GM12864 (cell line): Measurements from ENCODE around the gene CMTR1.

ENCODE experiments used
- DNase-seq: peaks from one replicate; pipeline ENCODE4 v3.0.0-alpha.2; 2011; ENCODE audit warnings: low read depth
- H3K4me3 ChIP-seq: 2 replicates; pipeline ENCODE4 v1.5.1; 2011; ENCODE audit warnings: mild to moderate bottlenecking, low read depth, low read length, control low read depth
- TF ChIP-seq, protein P1 (sequence below): IDR thresholded peaks from 2 replicates; pipeline ENCODE4 v1.5.1; 2011; ENCODE audit warnings: low read depth, mild to moderate bottlenecking, moderate library complexity, low read length, control low read depth, inconsistent platforms; ENCODE audit errors: missing control alignments

Gene CMTR1

DNA sequence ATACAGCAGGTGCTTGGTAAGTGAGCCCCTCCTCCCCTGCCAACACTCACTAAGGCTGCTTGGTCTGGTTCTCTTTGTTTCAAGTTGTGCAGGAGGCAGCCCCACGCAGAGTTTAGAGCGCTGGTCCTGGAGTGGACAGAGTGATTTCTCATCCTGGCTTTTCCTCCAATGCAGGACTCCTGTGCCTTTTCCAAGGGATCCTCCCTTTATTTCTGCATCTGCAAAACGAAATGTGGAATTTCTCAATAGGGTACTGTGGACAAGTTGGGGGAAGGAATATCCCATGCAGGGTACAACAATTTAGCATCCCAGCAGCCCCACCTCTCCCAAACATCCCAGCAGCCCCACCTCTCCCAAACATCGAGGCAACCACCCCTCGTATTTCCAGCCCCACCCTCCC lies 97.3 kb downstream of the CMTR1 start:
- TF ChIP-seq, protein P1, sequence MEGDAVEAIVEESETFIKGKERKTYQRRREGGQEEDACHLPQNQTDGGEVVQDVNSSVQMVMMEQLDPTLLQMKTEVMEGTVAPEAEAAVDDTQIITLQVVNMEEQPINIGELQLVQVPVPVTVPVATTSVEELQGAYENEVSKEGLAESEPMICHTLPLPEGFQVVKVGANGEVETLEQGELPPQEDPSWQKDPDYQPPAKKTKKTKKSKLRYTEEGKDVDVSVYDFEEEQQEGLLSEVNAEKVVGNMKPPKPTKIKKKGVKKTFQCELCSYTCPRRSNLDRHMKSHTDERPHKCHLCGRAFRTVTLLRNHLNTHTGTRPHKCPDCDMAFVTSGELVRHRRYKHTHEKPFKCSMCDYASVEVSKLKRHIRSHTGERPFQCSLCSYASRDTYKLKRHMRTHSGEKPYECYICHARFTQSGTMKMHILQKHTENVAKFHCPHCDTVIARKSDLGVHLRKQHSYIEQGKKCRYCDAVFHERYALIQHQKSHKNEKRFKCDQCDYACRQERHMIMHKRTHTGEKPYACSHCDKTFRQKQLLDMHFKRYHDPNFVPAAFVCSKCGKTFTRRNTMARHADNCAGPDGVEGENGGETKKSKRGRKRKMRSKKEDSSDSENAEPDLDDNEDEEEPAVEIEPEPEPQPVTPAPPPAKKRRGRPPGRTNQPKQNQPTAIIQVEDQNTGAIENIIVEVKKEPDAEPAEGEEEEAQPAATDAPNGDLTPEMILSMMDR = no peak
- no peak overlapping the region for H3K4me3 ChIP-seq
- no peak for DNase-seq

DNA sequence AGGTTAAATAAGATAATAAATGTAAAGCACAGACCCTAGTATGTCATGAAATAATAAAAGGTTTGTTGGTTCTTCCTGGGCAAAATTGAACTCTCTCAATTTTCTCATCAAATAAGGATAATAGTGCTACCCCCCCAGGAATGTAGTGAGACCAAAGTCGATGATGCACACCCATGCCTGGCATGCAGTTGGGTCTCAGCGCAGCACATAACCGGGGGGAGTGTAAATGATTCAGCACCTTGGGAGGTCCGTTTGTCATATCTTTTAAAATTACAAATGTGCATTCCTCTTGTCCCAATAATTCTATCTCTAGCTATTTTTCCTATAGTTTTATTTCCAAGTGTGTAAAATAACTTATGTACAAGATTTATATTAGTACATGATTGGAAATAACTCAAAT lies 98.0 kb downstream of the CMTR1 start:
- TF ChIP-seq, protein P1 = no peak
- DNase-seq = no peak
- H3K4me3 ChIP-seq = no peak overlapping the region
